Germinal center (tissue), 1 donor: ENCODE data around the gene VPS29.

Experiments used
- DNase-seq: peaks from one replicate; pipeline ENCODE4 v3.0.0; 2012; ENCODE audit warnings: mixed read lengths, low spot score

The VPS29 gene

DNA sequence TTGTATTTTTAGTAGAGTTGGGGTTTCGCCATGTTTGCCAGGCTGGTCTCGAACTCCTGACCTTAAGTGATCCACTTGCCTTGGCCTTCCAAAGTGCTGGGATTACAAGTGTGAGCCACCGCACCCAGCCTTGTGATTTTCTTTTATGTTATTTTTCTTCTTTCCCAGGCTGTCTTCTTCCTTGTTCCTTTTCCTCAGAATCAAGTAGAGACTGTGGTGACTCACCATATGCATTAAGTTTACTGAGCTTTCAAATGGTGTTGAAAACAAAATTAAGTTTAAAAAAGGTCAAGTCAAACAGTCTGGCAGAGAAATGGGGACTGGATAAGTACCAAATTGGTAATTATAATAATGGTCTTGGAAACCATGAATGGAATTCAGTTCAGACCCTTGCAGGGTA, 57.5 kb downstream of the VPS29 start:
- no peak for DNase-seq
